ENCODE measurements around the gene CSF2.

Gene CSF2

GRCh38 chr5:132073231-132074013, at the start of gene CSF2:
TSS of gene CSF2 (plus strand) at chr5:132073789. CDS start at chr5:132073824, 35 bp downstream.
- DNase-seq (ENCODE audit: low read depth in 2 of 2), result no peak

- DNase-seq (ENCODE audit: low read depth in 2 of 2), result no peak
Observed at GRCh38 chr5:132024117-132024435, 49.5 kb upstream of the CSF2 start.

- no peak for DNase-seq (ENCODE audit: low read depth in 2 of 2)
Observed at GRCh38 chr5:132024789-132025402, 48.7 kb upstream of the CSF2 start.

GRCh38 chr5:132025403-132025971, 48.1 kb upstream of the CSF2 start:
- no peak for DNase-seq (ENCODE audit: low read depth in 2 of 2)

GRCh38 chr5:132026516-132027008, 47.0 kb upstream of the CSF2 start:
- DNase-seq (ENCODE audit: low read depth in 2 of 2), result no peak

- no peak for DNase-seq (ENCODE audit: low read depth in 2 of 2)
Observed at GRCh38 chr5:132027027-132027426, 46.6 kb upstream of the CSF2 start.

GRCh38 chr5:132029609-132030330, 43.8 kb upstream of the CSF2 start:
- no peak for DNase-seq (ENCODE audit: low read depth in 2 of 2)

GRCh38 chr5:132030610-132031009, 43.0 kb upstream of the CSF2 start:
- DNase-seq (ENCODE audit: low read depth in 2 of 2), result no peak

- DNase-seq (ENCODE audit: low read depth in 2 of 2), result no peak
Observed at GRCh38 chr5:132032196-132032595, 41.4 kb upstream of the CSF2 start.

GRCh38 chr5:132033122-132033521, 40.5 kb upstream of the CSF2 start:
- DNase-seq (ENCODE audit: low read depth in 2 of 2), result no peak

GRCh38 chr5:132037353-132037752, 36.2 kb upstream of the CSF2 start:
- DNase-seq (ENCODE audit: low read depth in 2 of 2), result no peak

GRCh38 chr5:132044207-132044606, 29.4 kb upstream of the CSF2 start:
- no peak for DNase-seq (ENCODE audit: low read depth in 2 of 2)

GRCh38 chr5:132046880-132047299, 26.7 kb upstream of the CSF2 start:
- no peak for DNase-seq (ENCODE audit: low read depth in 2 of 2)

- no peak for DNase-seq (ENCODE audit: low read depth in 2 of 2)
Observed at GRCh38 chr5:132049093-132049492, 24.5 kb upstream of the CSF2 start.

- no peak for DNase-seq (ENCODE audit: low read depth in 2 of 2)
Observed at GRCh38 chr5:132049559-132049958, 24.0 kb upstream of the CSF2 start.

- no peak for DNase-seq (ENCODE audit: low read depth in 2 of 2)
Observed at GRCh38 chr5:132050136-132050535, 23.5 kb upstream of the CSF2 start.

- no peak for DNase-seq (ENCODE audit: low read depth in 2 of 2)
Observed at GRCh38 chr5:132050661-132051552, 22.7 kb upstream of the CSF2 start.

- no peak for DNase-seq (ENCODE audit: low read depth in 2 of 2)
Observed at GRCh38 chr5:132052520-132052919, 21.1 kb upstream of the CSF2 start.

GRCh38 chr5:132053483-132053882, 20.1 kb upstream of the CSF2 start:
- no peak for DNase-seq (ENCODE audit: low read depth in 2 of 2)

GRCh38 chr5:132054031-132054696, 19.4 kb upstream of the CSF2 start:
- no peak for DNase-seq (ENCODE audit: low read depth in 2 of 2)
